Neural crest cell (in vitro differentiated cells): ENCODE results near the gene PALD1. TPM values are rescaled to one million over a fixed set of nuclear protein-coding genes. Genes with fewer than 3 reads are reported as not detected.
A peak's percentile ranks its signal among the peaks of the same experiment; 100 is the strongest.

Experiments
- DNase-seq: peaks from one replicate; pipeline ENCODE4 v3.0.0; 2021; ENCODE audit warnings: low read depth, mixed read lengths, low spot score
- H3K27ac Mint-ChIP-seq: one replicate; pipeline ENCODE4 v1.8.0; 2021; ENCODE audit warnings: mild to moderate bottlenecking, mixed read lengths; ENCODE audit not compliant: unreplicated experiment
- H3K27me3 Mint-ChIP-seq: 2 replicates; pipeline ENCODE4 v1.8.0; 2021; ENCODE audit warnings: low read depth, mild to moderate bottlenecking, mixed read lengths
- H3K36me3 Mint-ChIP-seq: 2 replicates; pipeline ENCODE4 v1.8.0; 2021; ENCODE audit warnings: low read depth, mild to moderate bottlenecking, mixed read lengths
- H3K4me1 Mint-ChIP-seq: 2 replicates; pipeline ENCODE4 v1.8.0; 2021; ENCODE audit warnings: mixed read lengths
- H3K4me3 Mint-ChIP-seq: one replicate; pipeline ENCODE4 v1.8.0; 2021; ENCODE audit warnings: mild to moderate bottlenecking, mixed read lengths
- H3K9me3 Mint-ChIP-seq: 2 replicates; pipeline ENCODE4 v1.8.0; 2021; ENCODE audit warnings: mixed read lengths
- CTCF ChIP-seq: fragments of 200-600 bp; sonication (generic); conservative IDR thresholded peaks from 2 replicates; pipeline ENCODE4 v1.5.0; 2021; ENCODE audit warnings: antibody characterized with exemption, mild to moderate bottlenecking
- total RNA-seq: library from RNA; stranded (reverse); gene quantifications from 2 replicates; pipeline ENCODE4 v1.2.1, GENCODE V29; 2021

PALD1 gene
- total RNA-seq, 1 donor from 2014 or later: 14.3 TPM

GRCh38 chr10:70557086-70557845, 78.7 kb downstream of the PALD1 start:
- DNase-seq: no peak
- Mint-ChIP-seq H3K4me1 (peaks cover 15% of the 10 kb centered on the region), H3K4me3 (no peak overlapping the region), H3K36me3 (no peaks in the 10 kb centered on the region), H3K9me3 (no peaks in the 10 kb centered on the region), H3K27ac (no peak overlapping the region), H3K27me3 (no peaks in the 10 kb centered on the region)
- no peak for TF ChIP-seq CTCF

- TF ChIP-seq CTCF: no peak
- peaks cover 15% of the 10 kb centered on the region for H3K4me1 Mint-ChIP-seq
These were observed 79.3 kb downstream of the PALD1 start for GRCh38 chr10:70557876-70558275.

GRCh38 chr10:70558295-70558694, 79.7 kb downstream of the PALD1 start:
- no peak for TF ChIP-seq CTCF
- Mint-ChIP-seq H3K27me3 (no peaks in the 10 kb centered on the region), H3K4me3 (no peak overlapping the region), H3K9me3 (no peaks in the 10 kb centered on the region), H3K27ac (peak overlapping the region; percentile 22), H3K4me1 (peaks cover 15% of the 10 kb centered on the region), H3K36me3 (no peaks in the 10 kb centered on the region)
- DNase-seq: no peak

More at GRCh38 chr10:70557876-70558275, 79.3 kb downstream of the PALD1 start:
- Mint-ChIP-seq H3K27ac (no peak overlapping the region), H3K27me3 (no peaks in the 10 kb centered on the region), H3K4me3 (no peak overlapping the region), H3K9me3 (no peaks in the 10 kb centered on the region), H3K36me3 (no peaks in the 10 kb centered on the region)
- DNase-seq: no peak

GRCh38 chr10:70558871-70559810, 80.6 kb downstream of the PALD1 start:
- Mint-ChIP-seq H3K9me3 (no peaks in the 10 kb centered on the region), H3K4me1 (peaks cover 15% of the 10 kb centered on the region), H3K36me3 (no peaks in the 10 kb centered on the region), H3K27me3 (no peaks in the 10 kb centered on the region), H3K27ac (peak overlapping the region; percentile 57), H3K4me3 (no peak overlapping the region)
- DNase-seq: peak; percentile 36
- TF ChIP-seq CTCF: peak; percentile 58

DNA sequence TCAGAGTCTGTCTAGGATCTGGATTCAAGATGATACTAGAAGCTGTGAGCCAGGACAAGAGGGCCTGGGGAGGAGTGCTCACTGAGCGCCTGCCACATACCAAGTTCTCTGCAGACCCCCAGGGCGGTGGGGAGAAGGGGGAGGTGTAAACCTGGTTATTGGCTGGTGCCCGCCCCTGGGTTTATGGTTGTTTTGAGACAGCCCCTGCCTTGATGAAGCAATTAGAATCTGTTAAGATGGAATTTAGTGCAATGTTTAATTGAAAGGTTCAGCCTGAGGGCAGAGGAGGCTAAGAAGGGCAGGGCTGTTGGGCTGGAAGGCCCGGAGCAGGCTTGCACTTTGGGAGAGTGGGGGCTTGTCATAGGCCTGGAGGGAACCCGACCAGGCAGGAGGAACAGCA, 81.3 kb downstream of the PALD1 start:
- DNase-seq: no peak
- no peaks in the 10 kb centered on the region for H3K9me3 Mint-ChIP-seq
- TF ChIP-seq CTCF: no peak
- no peak overlapping the region for H3K4me3 Mint-ChIP-seq
- H3K4me1 Mint-ChIP-seq: peaks cover 15% of the 10 kb centered on the region
- no peaks in the 10 kb centered on the region for H3K36me3 Mint-ChIP-seq
- no peaks in the 10 kb centered on the region for H3K27me3 Mint-ChIP-seq
- peak overlapping the region; percentile 57 for H3K27ac Mint-ChIP-seq
